Activated T-cell treated with anti-CD3 and anti-CD28 coated beads, Interleukin-2, amount 50 U/mL, for 72 hours (primary cell): ENCODE data around the gene SNRPB2. TPM values are rescaled to one million over a fixed set of nuclear protein-coding genes. Genes with fewer than 3 reads are reported as not detected.

ENCODE experiments used
- ATAC-seq, 2 donors: fragments of 150-1000 bp; cut with Tn5 transposase; replicated peaks in 1 of 2; 2 replicates each; pipeline ENCODE4 v1.10.0; 2021; ENCODE audit warnings: moderate library complexity in 2 of 2, mild to moderate bottlenecking in 1 of 2
- DNase-seq, 2 donors: peaks; one replicate each; pipeline ENCODE4 v3.0.0; 2021 to 2022; ENCODE audit warnings: mixed read lengths in 1 of 2
- H3K27ac Mint-ChIP-seq: one replicate; pipeline ENCODE4 v1.8.0; 2022; ENCODE audit warnings: mild to moderate bottlenecking, moderate library complexity, mixed read lengths
- H3K27me3 Mint-ChIP-seq: one replicate; pipeline ENCODE4 v1.8.0; 2022; ENCODE audit warnings: low read depth, mixed read lengths
- H3K36me3 Mint-ChIP-seq, 2 donors: one replicate each; pipeline ENCODE4 v1.8.0; 2022; ENCODE audit warnings: mixed read lengths in 2 of 2, mild to moderate bottlenecking in 1 of 2; ENCODE audit not compliant: insufficient read depth in 2 of 2
- H3K4me1 Mint-ChIP-seq: one replicate; pipeline ENCODE4 v1.8.0; 2022; ENCODE audit warnings: low read depth, mixed read lengths
- H3K4me3 Mint-ChIP-seq, 2 donors: one replicate each; pipeline ENCODE4 v1.8.0; 2022; ENCODE audit warnings: mild to moderate bottlenecking in 2 of 2, mixed read lengths in 2 of 2, moderate library complexity in 2 of 2
- H3K9me3 Mint-ChIP-seq, 2 donors: one replicate each; pipeline ENCODE4 v1.8.0; 2022; ENCODE audit warnings: mixed read lengths in 2 of 2
- total RNA-seq, 2 donors: library from RNA; stranded (reverse); gene quantifications; one replicate each; pipeline ENCODE4 v1.2.3, GENCODE V29; 2022

The SNRPB2 gene
- total RNA-seq, 2 donors from 2014 or later = 71.6 to 78.3 TPM

- Mint-ChIP-seq H3K27me3 (peaks cover 28% of the 10 kb centered on the region), H3K9me3 (no peaks in the 10 kb centered on the region), H3K27ac (no peak overlapping the region), H3K4me3 (no peak overlapping the region), H3K36me3 (peaks cover 4 to 6% of the 10 kb centered on the region in 2 donors), H3K4me1 (no peaks in the 10 kb centered on the region)
- ATAC-seq (no peak), DNase-seq (no peak)
Observed at GRCh38 chr20:16745204-16745603, 15.4 kb downstream of the SNRPB2 start.

- Mint-ChIP-seq H3K36me3 (no peaks in the 10 kb centered on the region), H3K4me1 (no peaks in the 10 kb centered on the region), H3K4me3 (no peak overlapping the region), H3K9me3 (no peaks in the 10 kb centered on the region), H3K27ac (no peak overlapping the region), H3K27me3 (peaks cover 35% of the 10 kb centered on the region)
- ATAC-seq (no peak), DNase-seq (no peak)
Observed at GRCh38 chr20:16747291-16747811, 17.5 kb downstream of the SNRPB2 start.

GRCh38 chr20:16748308-16748900 is 18.6 kb downstream of the SNRPB2 start, which contains the start of gene OTOR:
TSS of gene OTOR (plus strand) at chr20:16748358. CDS start at chr20:16748402, 44 bp downstream.
- no peak for ATAC-seq
- Mint-ChIP-seq H3K9me3 (no peaks in the 10 kb centered on the region), H3K4me1 (no peaks in the 10 kb centered on the region), H3K27ac (no peak within 1 kb of the TSS), H3K36me3 (no peaks in the 10 kb centered on the region), H3K27me3 (peaks cover 35% of the 10 kb centered on the region), H3K4me3 (no peak within 1 kb of the TSS)
- DNase-seq = no peak

- ATAC-seq = no peak
- no peaks in the 10 kb centered on the region for H3K4me1 Mint-ChIP-seq
Observed at GRCh38 chr20:16749573-16749972, 19.7 kb downstream of the SNRPB2 start.

GRCh38 chr20:16752082-16752481 is 22.3 kb downstream of the SNRPB2 start:
- H3K36me3 Mint-ChIP-seq = peaks cover 0 to 2% of the 10 kb centered on the region in 2 donors
- no peak overlapping the region for H3K27ac Mint-ChIP-seq

More at GRCh38 chr20:16749573-16749972, 19.7 kb downstream of the SNRPB2 start:
- Mint-ChIP-seq H3K27me3 (peaks cover 38% of the 10 kb centered on the region), H3K9me3 (no peaks in the 10 kb centered on the region), H3K36me3 (no peaks in the 10 kb centered on the region), H3K27ac (no peak overlapping the region), H3K4me3 (no peak overlapping the region)
- no peak for DNase-seq

GRCh38 chr20:16752901-16753300 is 23.1 kb downstream of the SNRPB2 start:
- ATAC-seq = no peak
- Mint-ChIP-seq H3K9me3 (peaks cover 0 to 7% of the 10 kb centered on the region in 2 donors), H3K36me3 (peaks cover 0 to 2% of the 10 kb centered on the region in 2 donors), H3K27ac (no peak overlapping the region), H3K27me3 (peaks cover 29% of the 10 kb centered on the region), H3K4me3 (no peak overlapping the region), H3K4me1 (no peaks in the 10 kb centered on the region)
- no peak for DNase-seq

More at GRCh38 chr20:16752082-16752481, 22.3 kb downstream of the SNRPB2 start:
- ATAC-seq (no peak), DNase-seq (no peak)
- H3K4me1 Mint-ChIP-seq = no peaks in the 10 kb centered on the region
- peaks cover 0 to 7% of the 10 kb centered on the region in 2 donors for H3K9me3 Mint-ChIP-seq
- peaks cover 31% of the 10 kb centered on the region for H3K27me3 Mint-ChIP-seq
- H3K4me3 Mint-ChIP-seq = no peak overlapping the region

- H3K9me3 Mint-ChIP-seq = peaks cover 0 to 7% of the 10 kb centered on the region in 2 donors
- no peak overlapping the region for H3K27ac Mint-ChIP-seq
- DNase-seq (no peak), ATAC-seq (peak in 1 of 2 donors; percentile 25)
- H3K27me3 Mint-ChIP-seq = peaks cover 15% of the 10 kb centered on the region
- H3K4me3 Mint-ChIP-seq = no peak overlapping the region
- peaks cover 10% of the 10 kb centered on the region for H3K4me1 Mint-ChIP-seq
- H3K36me3 Mint-ChIP-seq = peaks cover 0 to 2% of the 10 kb centered on the region in 2 donors
Observed at GRCh38 chr20:16758454-16759180, 28.8 kb downstream of the SNRPB2 start.

GRCh38 chr20:16759181-16759563 is 29.3 kb downstream of the SNRPB2 start:
- Mint-ChIP-seq H3K27ac (no peak overlapping the region), H3K4me3 (no peak overlapping the region), H3K27me3 (peaks cover 15% of the 10 kb centered on the region), H3K36me3 (peaks cover 0 to 2% of the 10 kb centered on the region in 2 donors), H3K9me3 (peaks cover 0 to 7% of the 10 kb centered on the region in 2 donors), H3K4me1 (peaks cover 10% of the 10 kb centered on the region)
- DNase-seq (no peak), ATAC-seq (no peak)

GRCh38 chr20:16760431-16761304 is 30.8 kb downstream of the SNRPB2 start:
- Mint-ChIP-seq H3K4me3 (no peak overlapping the region), H3K27ac (no peak overlapping the region), H3K9me3 (peaks cover 0 to 5% of the 10 kb centered on the region in 2 donors), H3K4me1 (peaks cover 10% of the 10 kb centered on the region), H3K27me3 (peaks cover 16% of the 10 kb centered on the region), H3K36me3 (peaks cover 0 to 2% of the 10 kb centered on the region in 2 donors)
- ATAC-seq (no peak), DNase-seq (no peak)

- ATAC-seq = peak; percentile 61 to 72
- Mint-ChIP-seq H3K4me1 (peaks cover 10% of the 10 kb centered on the region), H3K36me3 (peaks cover 0 to under 1% of the 10 kb centered on the region in 2 donors), H3K4me3 (no peak overlapping the region), H3K27me3 (peaks cover 22% of the 10 kb centered on the region), H3K9me3 (peaks cover 0 to 2% of the 10 kb centered on the region in 2 donors), H3K27ac (no peak overlapping the region)
- peak; percentile 36 to 45 for DNase-seq
Observed at GRCh38 chr20:16761305-16761829, 31.5 kb downstream of the SNRPB2 start.

- Mint-ChIP-seq H3K27me3 (peaks cover 29% of the 10 kb centered on the region), H3K27ac (no peak overlapping the region), H3K9me3 (no peaks in the 10 kb centered on the region), H3K36me3 (no peaks in the 10 kb centered on the region), H3K4me3 (no peak overlapping the region), H3K4me1 (no peaks in the 10 kb centered on the region)
- no peak for ATAC-seq
- DNase-seq = no peak
Observed at GRCh38 chr20:16764560-16764959, 34.7 kb downstream of the SNRPB2 start.

GRCh38 chr20:16771213-16771612 is 41.4 kb downstream of the SNRPB2 start:
- H3K4me3 Mint-ChIP-seq = no peak overlapping the region
- peaks cover 3 to 4% of the 10 kb centered on the region in 2 donors for H3K9me3 Mint-ChIP-seq
- H3K36me3 Mint-ChIP-seq = no peaks in the 10 kb centered on the region
- peaks cover 16% of the 10 kb centered on the region for H3K27me3 Mint-ChIP-seq
- no peak overlapping the region for H3K27ac Mint-ChIP-seq
- H3K4me1 Mint-ChIP-seq = no peaks in the 10 kb centered on the region
- ATAC-seq (no peak), DNase-seq (no peak)
